Stimulated activated CD4-positive, alpha-beta T cell treated with anti-CD3 and anti-CD28 coated beads, Interleukin-15, amount 100 ng/mL, for 24 hours (primary cell): ENCODE measurements around the gene SNRNP200.
"Not testable (repeated sequence)": the region's sequence is repeated elsewhere in the genome, so short reads cannot be mapped to it uniquely, and the experiment has no call there.

Experiments used
- DNase-seq: peaks from one replicate; pipeline ENCODE4 v3.0.0-alpha.2; 2020

Gene SNRNP200

GRCh38 chr2:96267159-96267971 lies 38.0 kb downstream of the SNRNP200 start:
- peak; percentile 71 for DNase-seq

GRCh38 chr2:96265840-96266679 lies 39.3 kb downstream of the SNRNP200 start, which contains the start of the genes CIAO1 and TMEM127:
Gene CIAO1, plus strand, starts transcription at chr2:96266225. Its CDS starts 126 bp downstream, at chr2:96266351.
Gene TMEM127, minus strand, starts transcription at chr2:96265997. Its CDS starts 616 bp downstream, at chr2:96265381.
- peak; percentile 99 for DNase-seq

- DNase-seq: peak; percentile 47
Observed at GRCh38 chr2:96265349-96265839, 40.0 kb downstream of the SNRNP200 start.

- peak; percentile 36 for DNase-seq
Observed at GRCh38 chr2:96264656-96265348, 40.5 kb downstream of the SNRNP200 start.

- DNase-seq: no peak
Observed at GRCh38 chr2:96264086-96264485, 41.3 kb downstream of the SNRNP200 start.

GRCh38 chr2:96262306-96262705 lies 43.0 kb downstream of the SNRNP200 start:
- DNase-seq: no peak

- no peak for DNase-seq
Observed at GRCh38 chr2:96261328-96262003, 43.9 kb downstream of the SNRNP200 start.

GRCh38 chr2:96260387-96261260 lies 44.7 kb downstream of the SNRNP200 start:
- peak; percentile 44 for DNase-seq

- no peak for DNase-seq
Observed at GRCh38 chr2:96259497-96259921, 45.8 kb downstream of the SNRNP200 start.

GRCh38 chr2:96258166-96259022 lies 47.0 kb downstream of the SNRNP200 start:
- no peak for DNase-seq

- not testable (repeated sequence) for DNase-seq
Observed at GRCh38 chr2:96257744-96258143, 47.6 kb downstream of the SNRNP200 start.

GRCh38 chr2:96256611-96257113 lies 48.7 kb downstream of the SNRNP200 start:
- no peak for DNase-seq

- DNase-seq: no peak
Observed at GRCh38 chr2:96254571-96254970, 50.8 kb downstream of the SNRNP200 start.

GRCh38 chr2:96253006-96253405 lies 52.3 kb downstream of the SNRNP200 start:
- DNase-seq: no peak

- DNase-seq: no peak
Observed at GRCh38 chr2:96252526-96252925, 52.8 kb downstream of the SNRNP200 start.

GRCh38 chr2:96251721-96252292 lies 53.5 kb downstream of the SNRNP200 start:
- no peak for DNase-seq

- DNase-seq: no peak
Observed at GRCh38 chr2:96250188-96250587, 55.2 kb downstream of the SNRNP200 start.

GRCh38 chr2:96249654-96250053 lies 55.7 kb downstream of the SNRNP200 start:
- DNase-seq: no peak

GRCh38 chr2:96248624-96249023 lies 56.7 kb downstream of the SNRNP200 start:
- DNase-seq: no peak

- no peak for DNase-seq
Observed at GRCh38 chr2:96247896-96248295, 57.5 kb downstream of the SNRNP200 start.
